ENCODE measurements around the gene TACR1.

DNA sequence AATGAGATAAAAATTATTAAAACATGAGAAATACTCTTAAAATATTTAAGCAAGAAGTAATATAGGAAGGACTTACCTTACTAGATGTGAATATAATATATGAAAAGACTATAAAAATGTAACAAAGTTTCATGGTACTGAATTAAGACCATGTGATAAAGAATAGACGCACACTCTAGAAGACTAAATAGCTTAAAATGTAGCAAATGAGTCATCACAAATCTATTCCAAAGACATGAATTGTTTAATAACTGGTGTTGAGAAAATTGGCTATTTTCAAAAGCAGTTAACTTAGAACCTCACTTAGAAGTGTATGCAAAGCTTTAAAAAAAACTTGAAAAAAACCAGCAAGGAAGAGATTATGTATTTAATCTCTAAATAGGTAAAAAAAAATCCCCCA, 176.8 kb downstream of the TACR1 start:
- no peak for TF ChIP-seq EZH2phosphoT487 (IDR thresholded peaks at IDR 0.05; ENCODE audit: low read length)
- TF ChIP-seq, protein P1, sequence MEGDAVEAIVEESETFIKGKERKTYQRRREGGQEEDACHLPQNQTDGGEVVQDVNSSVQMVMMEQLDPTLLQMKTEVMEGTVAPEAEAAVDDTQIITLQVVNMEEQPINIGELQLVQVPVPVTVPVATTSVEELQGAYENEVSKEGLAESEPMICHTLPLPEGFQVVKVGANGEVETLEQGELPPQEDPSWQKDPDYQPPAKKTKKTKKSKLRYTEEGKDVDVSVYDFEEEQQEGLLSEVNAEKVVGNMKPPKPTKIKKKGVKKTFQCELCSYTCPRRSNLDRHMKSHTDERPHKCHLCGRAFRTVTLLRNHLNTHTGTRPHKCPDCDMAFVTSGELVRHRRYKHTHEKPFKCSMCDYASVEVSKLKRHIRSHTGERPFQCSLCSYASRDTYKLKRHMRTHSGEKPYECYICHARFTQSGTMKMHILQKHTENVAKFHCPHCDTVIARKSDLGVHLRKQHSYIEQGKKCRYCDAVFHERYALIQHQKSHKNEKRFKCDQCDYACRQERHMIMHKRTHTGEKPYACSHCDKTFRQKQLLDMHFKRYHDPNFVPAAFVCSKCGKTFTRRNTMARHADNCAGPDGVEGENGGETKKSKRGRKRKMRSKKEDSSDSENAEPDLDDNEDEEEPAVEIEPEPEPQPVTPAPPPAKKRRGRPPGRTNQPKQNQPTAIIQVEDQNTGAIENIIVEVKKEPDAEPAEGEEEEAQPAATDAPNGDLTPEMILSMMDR (IDR thresholded peaks at IDR 0.05; ENCODE audit: low read length), result no peak
- no peak for TF ChIP-seq EZH2 (optimal IDR thresholded peaks at IDR 0.05; ENCODE audit: low read depth, low read length)
